GM12873 (cell line): Measurements from ENCODE around the gene FOS.

Source experiments
- CTCF ChIP-seq: IDR thresholded peaks from 2 replicates; pipeline ENCODE4 v1.5.1; 2012; ENCODE audit warnings: low read depth, mild to moderate bottlenecking, moderate library complexity, low read length, control low read depth; ENCODE audit not compliant: insufficient read depth; ENCODE audit errors: missing control alignments

Gene FOS

GRCh38 chr14:75279763-75280290, 1.2 kb downstream of the FOS start:
- TF ChIP-seq CTCF: no peak

GRCh38 chr14:75280291-75280830, 1.7 kb downstream of the FOS start:
- no peak for TF ChIP-seq CTCF

- no peak for TF ChIP-seq CTCF
Observed at GRCh38 chr14:75280831-75281653, 2.4 kb downstream of the FOS start.

GRCh38 chr14:75281654-75282019, 3.0 kb downstream of the FOS start:
- TF ChIP-seq CTCF: no peak

- no peak for TF ChIP-seq CTCF
Observed at GRCh38 chr14:75282170-75282554, 3.5 kb downstream of the FOS start.

- TF ChIP-seq CTCF: peak; percentile 35
Observed at GRCh38 chr14:75283162-75283832, 4.7 kb downstream of the FOS start.
